ENCODE data around the gene RMRP.

RMRP gene

GRCh38 chr9:35657546-35658136 lies at the start of gene RMRP:
Gene RMRP (minus strand): TSS chr9:35658019.
- peak; percentile 95 to 96 for DNase-seq

- no peak for DNase-seq
Observed at GRCh38 chr9:35706951-35707350, 49.1 kb upstream of the RMRP start.

- DNase-seq = no peak
Observed at GRCh38 chr9:35705836-35706430, 48.1 kb upstream of the RMRP start.

GRCh38 chr9:35705372-35705771 lies 47.6 kb upstream of the RMRP start:
- no peak for DNase-seq

GRCh38 chr9:35703906-35704672 lies 46.3 kb upstream of the RMRP start:
- no peak for DNase-seq

GRCh38 chr9:35702696-35703095 lies 44.9 kb upstream of the RMRP start:
- no peak for DNase-seq

GRCh38 chr9:35700942-35701341 lies 43.1 kb upstream of the RMRP start:
- DNase-seq = no peak

GRCh38 chr9:35700031-35700430 lies 42.2 kb upstream of the RMRP start:
- no peak for DNase-seq

GRCh38 chr9:35698231-35698630 lies 40.4 kb upstream of the RMRP start:
- DNase-seq = no peak

GRCh38 chr9:35697486-35697885 lies 39.7 kb upstream of the RMRP start:
- no peak for DNase-seq

GRCh38 chr9:35696520-35697215 lies 38.8 kb upstream of the RMRP start:
- peak; percentile 59 to 63 for DNase-seq

- no peak for DNase-seq
Observed at GRCh38 chr9:35695943-35696401, 38.2 kb upstream of the RMRP start.

- no peak for DNase-seq
Observed at GRCh38 chr9:35691757-35692301, 34.0 kb upstream of the RMRP start.

- no peak for DNase-seq
Observed at GRCh38 chr9:35691334-35691650, 33.5 kb upstream of the RMRP start.

GRCh38 chr9:35690614-35691333 lies 33.0 kb upstream of the RMRP start:
- peak; percentile 48 to 63 for DNase-seq

- no peak for DNase-seq
Observed at GRCh38 chr9:35690294-35690613, 32.4 kb upstream of the RMRP start.

GRCh38 chr9:35689542-35690293 lies 31.9 kb upstream of the RMRP start, which contains the start of gene TPM2:
Gene TPM2 (minus strand): TSS chr9:35689925. CDS start chr9:35689817, 108 bp downstream.
- no peak for DNase-seq

GRCh38 chr9:35688558-35689541 lies 31.0 kb upstream of the RMRP start:
- peak in 1 of 2 donors; percentile 21 for DNase-seq

- DNase-seq = no peak
Observed at GRCh38 chr9:35687972-35688557, 30.2 kb upstream of the RMRP start.

- no peak for DNase-seq
Observed at GRCh38 chr9:35687306-35687705, 29.5 kb upstream of the RMRP start.

Data from stimulated activated CD4-positive, alpha-beta T cell treated with anti-CD3 and anti-CD28 coated beads, Interleukin-2, amount 100 ng/mL, for 24 hours (primary cell).